SK-N-SH treated with all-trans-retinoic acid at 6 μM for 48 hours (cell line): ENCODE measurements around the gene OOSP4A.
"Not testable (repeated sequence)": the region's sequence is repeated elsewhere in the genome, so short reads cannot be mapped to it uniquely, and the experiment has no call there.

Experiments used
- BACH2 ChIP-seq: fragments of 250-450 bp; sonication (Bioruptor Pico); IDR thresholded peaks from 2 replicates; pipeline ENCODE4 v1.9.0; 2021; ENCODE audit warnings: mild to moderate bottlenecking, borderline replicate concordance
- PPARA ChIP-seq: fragments of 250-450 bp; sonication (Bioruptor Pico); IDR thresholded peaks from 2 replicates; pipeline ENCODE4 v1.5.0; 2020; ENCODE audit warnings: mild to moderate bottlenecking, borderline replicate concordance
- RARB ChIP-seq: fragments of 250-450 bp; sonication (Bioruptor Pico); IDR thresholded peaks from 2 replicates; pipeline ENCODE4 v1.8.0; 2021; ENCODE audit warnings: mild to moderate bottlenecking, moderate library complexity
- TCF4 ChIP-seq: fragments of 250-450 bp; sonication (Bioruptor Pico); IDR thresholded peaks from 2 replicates; pipeline ENCODE4 v1.8.0; 2021; ENCODE audit warnings: mild to moderate bottlenecking, moderate library complexity, borderline replicate concordance
- TOX ChIP-seq: fragments of 250-450 bp; sonication (Bioruptor Pico); IDR thresholded peaks from 2 replicates; pipeline ENCODE4 v1.8.0; 2021; ENCODE audit warnings: mild to moderate bottlenecking, moderate library complexity, borderline replicate concordance
- ZC3H10 ChIP-seq: fragments of 250-450 bp; sonication (Bioruptor Pico); IDR thresholded peaks from 2 replicates; pipeline ENCODE4 v1.5.1; 2021; ENCODE audit warnings: mild to moderate bottlenecking, moderate library complexity
- ZFP30 ChIP-seq: fragments of 450-650 bp; formaldehyde crosslinking; IDR thresholded peaks from 2 replicates; pipeline ENCODE4 v1.5.0; 2022; ENCODE audit warnings: mild to moderate bottlenecking, moderate library complexity
- ZNF70 ChIP-seq: fragments of 450-650 bp; formaldehyde crosslinking; IDR thresholded peaks from 2 replicates; pipeline ENCODE4 v1.5.0; 2020; ENCODE audit warnings: mild to moderate bottlenecking, moderate library complexity
- TF ChIP-seq, protein P1 (sequence below): fragments of 250-450 bp; sonication (Bioruptor Pico); IDR thresholded peaks from 2 replicates; pipeline ENCODE4 v1.8.0; 2021; ENCODE audit warnings: low read depth, mild to moderate bottlenecking, moderate library complexity, borderline replicate concordance
- TF ChIP-seq, protein P2 (sequence below): fragments of 250-450 bp; sonication (Bioruptor Pico); IDR thresholded peaks from 2 replicates; pipeline ENCODE4 v1.8.0; 2020; ENCODE audit warnings: mild to moderate bottlenecking, moderate library complexity, borderline replicate concordance
- TF ChIP-seq, protein P3 (sequence below): fragments of 250-450 bp; sonication (Bioruptor Pico); IDR thresholded peaks from 2 replicates; pipeline ENCODE4 v1.5.0; 2020; ENCODE audit warnings: mild to moderate bottlenecking, moderate library complexity

DNA sequence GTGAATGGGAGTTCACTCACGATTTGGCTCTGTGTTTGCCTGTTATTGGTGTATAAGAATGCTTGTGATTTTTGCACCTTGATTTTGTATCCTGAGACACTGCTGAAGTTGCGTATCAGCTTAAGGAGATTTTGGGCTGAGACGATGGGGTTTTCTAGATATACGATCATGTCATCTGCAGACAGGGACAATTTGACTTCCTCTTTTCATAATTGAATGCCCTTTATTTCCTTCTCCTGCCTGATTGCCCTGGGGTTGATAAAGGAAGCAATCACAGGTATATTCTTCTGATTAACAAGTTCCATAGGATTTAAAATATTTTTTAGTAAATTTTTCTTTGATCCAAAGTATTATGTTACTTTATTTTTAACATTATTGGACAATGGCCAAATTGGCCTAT lies 18.2 kb downstream of the OOSP4A start:
- not testable (repeated sequence) for TF ChIP-seq RARB; BACH2 (CRISPR knock-in tag); TOX (CRISPR knock-in tag); PPARA (CRISPR knock-in tag); ZC3H10 (CRISPR knock-in tag); TCF4; ZFP30 (CRISPR knock-in tag); ZNF70
- TF ChIP-seq, protein P1, sequence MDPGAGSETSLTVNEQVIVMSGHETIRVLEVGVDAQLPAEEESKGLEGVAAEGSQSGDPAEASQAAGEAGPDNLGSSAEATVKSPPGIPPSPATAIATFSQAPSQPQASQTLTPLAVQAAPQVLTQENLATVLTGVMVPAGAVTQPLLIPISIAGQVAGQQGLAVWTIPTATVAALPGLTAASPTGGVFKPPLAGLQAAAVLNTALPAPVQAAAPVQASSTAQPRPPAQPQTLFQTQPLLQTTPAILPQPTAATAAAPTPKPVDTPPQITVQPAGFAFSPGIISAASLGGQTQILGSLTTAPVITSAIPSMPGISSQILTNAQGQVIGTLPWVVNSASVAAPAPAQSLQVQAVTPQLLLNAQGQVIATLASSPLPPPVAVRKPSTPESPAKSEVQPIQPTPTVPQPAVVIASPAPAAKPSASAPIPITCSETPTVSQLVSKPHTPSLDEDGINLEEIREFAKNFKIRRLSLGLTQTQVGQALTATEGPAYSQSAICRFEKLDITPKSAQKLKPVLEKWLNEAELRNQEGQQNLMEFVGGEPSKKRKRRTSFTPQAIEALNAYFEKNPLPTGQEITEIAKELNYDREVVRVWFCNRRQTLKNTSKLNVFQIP (CRISPR knock-in tag) = not testable (repeated sequence)
- TF ChIP-seq, protein P2, sequence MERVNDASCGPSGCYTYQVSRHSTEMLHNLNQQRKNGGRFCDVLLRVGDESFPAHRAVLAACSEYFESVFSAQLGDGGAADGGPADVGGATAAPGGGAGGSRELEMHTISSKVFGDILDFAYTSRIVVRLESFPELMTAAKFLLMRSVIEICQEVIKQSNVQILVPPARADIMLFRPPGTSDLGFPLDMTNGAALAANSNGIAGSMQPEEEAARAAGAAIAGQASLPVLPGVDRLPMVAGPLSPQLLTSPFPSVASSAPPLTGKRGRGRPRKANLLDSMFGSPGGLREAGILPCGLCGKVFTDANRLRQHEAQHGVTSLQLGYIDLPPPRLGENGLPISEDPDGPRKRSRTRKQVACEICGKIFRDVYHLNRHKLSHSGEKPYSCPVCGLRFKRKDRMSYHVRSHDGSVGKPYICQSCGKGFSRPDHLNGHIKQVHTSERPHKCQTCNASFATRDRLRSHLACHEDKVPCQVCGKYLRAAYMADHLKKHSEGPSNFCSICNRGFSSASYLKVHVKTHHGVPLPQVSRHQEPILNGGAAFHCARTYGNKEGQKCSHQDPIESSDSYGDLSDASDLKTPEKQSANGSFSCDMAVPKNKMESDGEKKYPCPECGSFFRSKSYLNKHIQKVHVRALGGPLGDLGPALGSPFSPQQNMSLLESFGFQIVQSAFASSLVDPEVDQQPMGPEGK = not testable (repeated sequence)
- TF ChIP-seq, protein P3, sequence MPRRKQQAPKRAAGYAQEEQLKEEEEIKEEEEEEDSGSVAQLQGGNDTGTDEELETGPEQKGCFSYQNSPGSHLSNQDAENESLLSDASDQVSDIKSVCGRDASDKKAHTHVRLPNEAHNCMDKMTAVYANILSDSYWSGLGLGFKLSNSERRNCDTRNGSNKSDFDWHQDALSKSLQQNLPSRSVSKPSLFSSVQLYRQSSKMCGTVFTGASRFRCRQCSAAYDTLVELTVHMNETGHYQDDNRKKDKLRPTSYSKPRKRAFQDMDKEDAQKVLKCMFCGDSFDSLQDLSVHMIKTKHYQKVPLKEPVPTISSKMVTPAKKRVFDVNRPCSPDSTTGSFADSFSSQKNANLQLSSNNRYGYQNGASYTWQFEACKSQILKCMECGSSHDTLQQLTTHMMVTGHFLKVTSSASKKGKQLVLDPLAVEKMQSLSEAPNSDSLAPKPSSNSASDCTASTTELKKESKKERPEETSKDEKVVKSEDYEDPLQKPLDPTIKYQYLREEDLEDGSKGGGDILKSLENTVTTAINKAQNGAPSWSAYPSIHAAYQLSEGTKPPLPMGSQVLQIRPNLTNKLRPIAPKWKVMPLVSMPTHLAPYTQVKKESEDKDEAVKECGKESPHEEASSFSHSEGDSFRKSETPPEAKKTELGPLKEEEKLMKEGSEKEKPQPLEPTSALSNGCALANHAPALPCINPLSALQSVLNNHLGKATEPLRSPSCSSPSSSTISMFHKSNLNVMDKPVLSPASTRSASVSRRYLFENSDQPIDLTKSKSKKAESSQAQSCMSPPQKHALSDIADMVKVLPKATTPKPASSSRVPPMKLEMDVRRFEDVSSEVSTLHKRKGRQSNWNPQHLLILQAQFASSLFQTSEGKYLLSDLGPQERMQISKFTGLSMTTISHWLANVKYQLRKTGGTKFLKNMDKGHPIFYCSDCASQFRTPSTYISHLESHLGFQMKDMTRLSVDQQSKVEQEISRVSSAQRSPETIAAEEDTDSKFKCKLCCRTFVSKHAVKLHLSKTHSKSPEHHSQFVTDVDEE (CRISPR knock-in tag) = not testable (repeated sequence)
